GM19468 (cell line): Measurements from ENCODE around the gene BCHE.
"Not testable (repeated sequence)": the region's sequence is repeated elsewhere in the genome, so short reads cannot be mapped to it uniquely, and the experiment has no call there.

Experiments
- ATAC-seq: cut with Tn5 transposase; IDR thresholded peaks from one replicate; pipeline ENCODE4 v1.9.1; 2021; ENCODE audit warnings: mild to moderate bottlenecking, moderate library complexity, moderate number of reproducible peaks; ENCODE audit not compliant: unreplicated experiment; ENCODE audit errors: extremely low read depth

BCHE gene

DNA sequence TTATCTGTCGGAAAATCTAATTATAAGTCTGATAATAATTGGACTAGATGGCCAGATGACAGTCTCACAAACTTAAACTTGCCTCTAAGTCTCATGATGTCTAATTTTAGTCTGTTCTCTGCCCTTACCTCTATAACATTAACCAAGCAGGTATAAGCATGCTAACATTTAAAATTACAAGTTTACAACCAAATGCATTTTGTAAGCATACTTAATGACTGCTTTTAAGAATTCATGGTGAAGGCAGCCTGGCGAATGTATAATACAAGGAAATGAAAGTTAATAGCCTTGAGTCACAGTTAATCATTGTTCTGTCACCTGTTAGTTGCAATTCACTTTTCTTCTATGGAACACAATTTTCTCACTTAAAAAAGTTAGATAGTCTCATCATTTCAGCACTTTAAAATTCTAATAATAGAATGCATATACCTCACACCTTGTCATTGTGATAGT, 16.5 kb downstream of the BCHE start:
- peak; percentile 59 for ATAC-seq

DNA sequence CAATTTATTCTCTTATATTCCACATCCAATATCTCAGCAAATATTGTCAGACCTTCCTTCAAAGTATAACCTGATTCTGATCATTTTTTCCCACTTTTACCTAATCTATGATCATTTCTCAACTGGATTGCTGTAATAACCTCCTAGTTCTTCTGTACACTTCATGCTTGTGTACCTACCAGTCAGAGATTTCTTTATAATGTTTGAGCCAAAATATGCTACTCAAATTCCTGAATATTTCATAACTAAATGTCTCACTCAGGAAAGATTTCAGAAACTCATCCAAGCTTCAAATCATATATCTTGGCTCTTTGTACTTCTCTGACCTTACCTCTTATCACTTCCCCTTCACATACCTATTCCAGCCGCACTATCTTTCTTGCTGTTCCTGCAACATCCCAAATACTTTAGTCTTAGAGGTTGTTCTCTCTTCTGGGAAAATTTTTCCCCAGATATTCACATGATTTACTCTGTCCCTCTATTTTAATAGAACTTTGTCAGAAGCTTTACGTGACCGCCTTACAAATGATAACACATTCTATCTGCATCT, 20.0 kb downstream of the BCHE start:
- ATAC-seq: no peak

DNA sequence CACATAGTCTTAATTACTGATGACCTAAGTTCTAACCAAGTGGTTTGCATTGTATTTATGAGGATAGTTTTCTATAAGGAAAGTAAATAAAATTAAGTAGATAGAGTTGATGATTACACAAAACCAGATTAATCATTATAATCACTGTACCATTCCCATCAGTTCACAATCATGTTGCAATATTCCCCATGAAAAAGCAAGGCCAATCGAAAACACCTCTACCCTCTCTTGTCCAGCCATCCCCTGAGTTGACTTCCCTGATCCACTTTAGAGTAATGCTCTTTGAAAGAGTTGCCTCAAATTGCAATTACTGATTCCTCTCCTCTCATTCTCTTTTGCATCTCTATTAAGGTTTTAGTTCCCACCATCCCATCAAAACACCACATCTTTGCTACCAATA, 21.0 kb downstream of the BCHE start:
- ATAC-seq: no peak

DNA sequence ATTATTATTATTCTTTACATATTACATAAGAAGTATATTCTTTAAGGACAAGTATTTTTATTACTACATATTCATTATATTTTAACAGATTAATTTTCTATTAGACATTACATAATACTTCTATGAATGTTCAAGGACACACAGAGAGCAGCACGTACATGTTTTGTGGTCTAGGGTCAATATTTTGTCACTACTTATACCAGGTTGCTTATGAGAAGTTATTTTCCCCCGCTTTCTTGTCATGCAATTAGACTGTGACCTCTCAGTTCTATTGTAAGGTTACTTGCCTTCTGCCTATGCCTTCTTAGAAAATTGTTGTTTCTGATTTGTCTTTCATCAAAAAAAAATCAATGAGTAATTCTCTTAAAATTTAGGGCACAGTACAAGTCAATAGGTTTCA, 21.5 kb downstream of the BCHE start:
- no peak for ATAC-seq

DNA sequence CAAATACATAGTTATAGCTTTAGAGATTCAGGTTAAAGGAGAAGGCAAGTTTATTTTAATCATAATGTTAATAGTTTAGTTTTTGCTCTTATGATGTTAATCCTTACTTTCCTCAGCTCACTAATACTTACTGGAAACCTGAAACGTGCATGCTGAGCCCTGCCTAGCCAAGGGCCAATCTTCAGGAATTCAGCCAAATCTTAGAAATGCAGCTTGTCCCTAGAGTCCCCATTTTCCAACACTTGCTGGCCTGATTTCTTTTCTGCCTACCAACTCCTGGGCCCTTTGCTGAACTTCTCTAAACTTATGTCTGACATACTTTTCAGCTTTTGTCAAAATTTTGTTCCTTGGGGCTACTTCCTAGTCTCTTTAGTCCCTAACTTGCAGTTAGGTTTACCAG, 22.8 kb downstream of the BCHE start:
- no peak for ATAC-seq

DNA sequence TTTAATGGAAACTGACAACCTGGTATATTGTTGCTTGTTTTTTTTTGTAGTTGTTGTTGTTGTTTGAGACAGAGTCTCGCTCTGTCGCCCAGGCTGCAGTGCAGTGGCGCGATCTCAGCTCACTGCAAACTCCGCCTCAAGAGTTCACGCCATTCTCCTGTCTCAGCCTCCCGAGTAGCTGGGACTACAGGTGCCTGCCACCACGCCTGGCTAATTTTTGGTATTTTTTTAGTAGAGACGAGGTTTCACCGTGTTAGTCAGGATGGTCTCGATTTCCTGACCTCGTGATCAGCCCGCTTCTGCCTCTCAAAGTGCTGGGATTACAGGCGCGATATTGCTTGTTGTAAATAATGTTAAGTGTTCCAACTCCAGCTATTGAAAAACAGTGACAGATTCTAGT, 29.3 kb downstream of the BCHE start:
- not testable (repeated sequence) for ATAC-seq

DNA sequence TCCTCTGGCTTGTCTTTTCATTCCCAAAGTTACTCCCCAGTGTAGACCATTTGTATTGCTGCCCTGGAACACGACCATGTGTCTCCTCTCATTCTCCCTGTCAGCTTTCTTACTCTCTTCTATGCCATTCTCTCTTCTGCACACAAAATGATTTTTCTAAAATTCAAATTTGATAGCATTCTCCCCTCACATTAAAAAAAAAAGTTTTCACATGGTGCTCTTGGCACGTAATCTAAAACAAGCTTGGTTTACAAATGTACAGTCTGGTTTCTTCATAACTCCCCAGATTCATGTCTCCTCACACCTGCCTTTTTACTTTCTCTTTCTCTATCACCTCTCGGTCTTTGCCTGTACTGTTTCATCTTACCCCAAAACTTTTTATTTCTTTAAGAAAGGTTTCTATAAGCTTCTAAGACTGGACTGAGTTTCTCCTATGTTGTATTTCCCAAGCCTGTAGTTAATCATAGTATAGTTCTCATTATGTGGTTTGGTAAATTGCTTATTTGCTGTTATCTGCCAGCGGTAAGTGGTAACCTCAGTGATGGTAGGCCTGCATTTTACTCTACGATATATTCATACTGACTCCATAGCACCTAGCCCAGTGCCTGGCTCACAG, 31.2 kb downstream of the BCHE start:
- ATAC-seq: peak; percentile 48

DNA sequence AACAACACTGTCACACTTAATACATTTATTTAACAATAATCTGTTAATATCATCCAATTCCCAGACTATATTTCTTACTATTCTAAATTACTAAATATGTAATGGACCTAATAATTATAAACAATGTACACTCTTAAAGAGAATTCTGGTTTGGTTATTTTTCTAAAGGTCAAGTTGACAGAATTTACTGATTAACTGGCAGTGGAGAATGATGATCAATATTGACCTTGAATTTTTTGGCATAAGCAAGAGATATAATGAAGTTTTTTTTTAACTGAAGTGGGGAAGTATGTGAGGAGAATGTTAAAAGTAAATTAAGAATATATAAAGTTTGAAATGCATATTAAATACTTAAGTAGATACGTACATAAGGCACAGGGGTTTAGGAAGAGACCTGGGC, 33.8 kb downstream of the BCHE start:
- no peak for ATAC-seq

DNA sequence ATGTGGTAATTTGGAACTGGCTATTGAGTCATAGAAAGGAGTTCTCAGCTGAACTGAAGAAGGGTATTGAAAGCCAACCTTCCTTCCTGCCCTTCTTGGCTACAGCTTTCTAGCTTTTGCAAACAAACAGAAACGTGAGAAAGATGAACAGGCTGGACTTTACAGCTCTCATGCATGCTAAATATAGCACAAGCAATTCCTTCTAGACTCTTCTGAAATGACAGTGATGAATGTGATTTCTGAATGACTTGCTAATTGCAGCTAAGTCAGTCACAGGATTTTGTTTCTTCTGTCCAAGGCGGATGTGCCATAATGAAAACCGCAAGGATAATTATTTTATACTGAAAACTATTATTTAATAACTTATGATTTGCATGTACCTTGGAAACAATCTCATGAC, 36.3 kb downstream of the BCHE start:
- no peak for ATAC-seq

DNA sequence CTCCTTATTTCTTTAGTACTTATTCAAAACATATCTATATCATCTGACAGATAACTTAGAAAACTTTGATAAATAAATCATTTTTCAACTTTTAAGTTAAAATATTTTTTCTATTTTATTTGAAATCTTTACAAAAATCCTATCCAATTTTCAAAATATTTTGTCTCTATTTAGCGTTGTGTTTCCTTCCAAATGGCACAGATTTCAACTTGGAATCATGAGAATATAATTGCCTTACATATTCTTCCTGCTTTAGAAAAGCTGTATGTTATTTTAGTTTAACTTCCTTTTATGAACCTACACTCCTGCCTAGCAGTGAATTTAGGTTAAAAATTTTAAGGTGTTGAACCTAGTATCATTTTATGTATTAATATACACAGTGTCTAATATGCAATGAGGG, 38.2 kb downstream of the BCHE start:
- no peak for ATAC-seq

DNA sequence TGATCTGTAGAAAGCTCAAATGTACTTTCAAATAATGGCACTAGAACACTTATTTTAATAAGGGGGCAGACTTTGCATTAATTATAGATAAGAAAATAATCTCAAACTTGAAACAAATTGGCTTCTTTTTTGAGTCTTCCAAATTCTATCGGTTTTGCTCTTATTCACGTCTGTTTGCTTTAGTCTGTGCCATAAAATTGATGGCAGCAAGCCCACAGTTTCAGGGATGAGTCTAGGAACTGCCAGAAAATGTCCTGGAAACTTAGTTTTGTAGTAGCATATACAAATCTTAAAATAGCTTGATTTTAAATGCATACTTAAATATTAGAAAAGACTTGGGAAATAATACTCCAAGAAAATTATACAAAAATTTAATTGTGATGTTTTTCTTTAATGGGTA, 39.7 kb downstream of the BCHE start:
- ATAC-seq: no peak

DNA sequence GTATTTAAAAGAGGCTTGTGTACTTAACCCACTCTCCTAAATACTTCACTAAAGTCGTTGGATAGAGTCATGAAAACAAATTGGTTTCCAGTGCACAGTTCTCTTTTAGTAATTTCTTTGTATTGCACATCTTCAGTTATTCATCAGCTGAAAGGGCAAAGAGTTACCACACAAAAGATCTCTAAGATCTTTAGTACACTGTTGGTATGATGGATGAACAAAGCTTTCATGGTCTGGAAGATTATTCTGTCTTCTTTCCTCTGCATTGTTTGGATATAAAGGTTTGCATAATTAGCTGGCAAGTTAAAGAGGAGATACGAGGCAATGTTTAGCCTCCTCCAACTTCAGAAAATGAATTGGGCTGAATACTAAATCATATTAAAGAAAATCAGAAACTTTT, 40.5 kb downstream of the BCHE start:
- no peak for ATAC-seq

DNA sequence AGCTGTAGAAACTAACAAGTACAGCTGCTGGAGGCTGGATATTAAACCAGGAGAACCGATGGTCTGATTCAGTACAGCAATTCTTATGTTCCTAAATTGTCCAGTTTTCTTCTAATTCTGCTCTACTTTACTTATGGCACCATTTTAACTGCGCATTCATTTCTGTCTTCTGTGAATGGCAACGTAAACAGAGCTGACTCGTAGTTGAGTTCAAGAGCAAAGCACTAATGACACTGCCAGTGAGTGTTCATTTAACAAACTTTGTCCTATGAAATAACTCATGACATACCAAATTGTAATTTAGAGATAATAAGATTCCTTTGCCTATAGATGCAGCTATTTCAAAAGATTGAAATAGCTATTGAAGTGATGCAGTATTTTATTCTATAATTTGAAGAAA, 48.7 kb downstream of the BCHE start:
- no peak for ATAC-seq

DNA sequence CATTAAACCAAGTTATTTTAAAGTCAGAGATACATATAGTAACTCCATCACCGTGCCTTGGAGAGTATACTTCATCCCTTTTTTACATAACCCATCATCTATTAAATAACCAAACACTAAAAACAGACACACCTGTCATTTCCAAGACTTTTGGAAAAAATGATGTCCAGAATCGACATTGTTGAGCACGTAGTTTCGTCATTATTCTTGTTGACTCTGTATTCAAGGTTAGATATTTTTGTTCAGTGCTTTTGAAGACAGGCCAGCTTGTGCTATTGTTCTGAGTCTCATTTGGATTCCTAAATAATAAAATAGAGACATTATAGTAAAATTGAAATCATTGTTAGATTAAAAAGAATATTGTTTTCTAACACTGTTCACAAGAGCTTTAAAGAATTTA, 51.2 kb downstream of the BCHE start:
- no peak for ATAC-seq

DNA sequence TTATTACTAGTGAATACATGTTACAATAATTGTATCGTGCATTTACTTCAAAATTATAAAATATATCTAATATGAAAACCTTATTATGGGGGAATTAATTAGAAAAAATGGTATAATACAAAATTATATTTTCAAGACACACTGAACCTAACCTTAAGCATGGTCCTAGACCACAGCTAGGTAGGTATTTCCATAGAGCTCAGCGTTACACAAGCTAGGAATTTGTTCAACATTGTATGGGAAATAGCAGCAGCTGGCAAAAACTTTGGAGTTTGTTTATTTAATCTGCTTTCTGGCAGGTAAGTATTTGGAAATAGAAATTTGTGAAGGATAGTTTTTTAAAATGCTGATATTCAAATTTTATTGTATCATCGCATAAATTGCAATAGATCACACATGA, 52.9 kb downstream of the BCHE start:
- no peak for ATAC-seq

DNA sequence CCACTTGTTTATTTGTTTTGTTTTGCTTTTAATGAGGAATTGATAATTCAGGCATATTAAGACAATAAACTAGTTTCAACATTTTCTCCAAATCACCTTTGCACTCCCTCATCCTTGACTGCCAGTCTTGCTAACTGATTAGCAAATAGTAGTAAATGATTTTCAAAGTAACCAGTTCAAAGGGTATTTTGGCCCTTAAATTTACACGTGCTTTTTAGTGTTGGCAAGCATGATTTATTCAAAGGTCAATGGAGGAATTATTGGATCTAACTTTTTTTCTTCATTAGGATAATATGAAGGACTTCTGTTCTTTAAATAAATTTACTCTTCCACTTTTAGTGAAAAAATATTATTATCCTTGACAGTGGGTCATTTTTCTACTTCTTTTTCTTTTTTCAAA, 53.8 kb downstream of the BCHE start:
- ATAC-seq: no peak

DNA sequence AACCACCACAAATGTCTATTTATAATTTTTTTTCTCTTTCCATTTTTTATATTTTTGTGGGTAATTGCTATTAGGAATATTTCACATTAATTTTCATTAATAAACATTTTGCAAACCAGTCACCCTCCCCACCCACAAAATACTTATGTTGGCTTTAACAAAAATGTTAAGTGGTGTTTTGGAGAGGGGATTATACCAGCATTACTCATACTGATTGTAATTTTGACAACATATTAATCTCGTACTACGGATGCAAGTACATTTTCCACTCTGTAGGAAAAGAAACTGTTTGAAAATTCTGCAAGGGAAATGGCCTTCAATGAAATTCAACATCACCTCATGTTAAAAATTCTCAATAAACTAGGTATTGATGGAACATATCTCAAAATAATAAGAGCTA, 58.3 kb downstream of the BCHE start:
- ATAC-seq: no peak

DNA sequence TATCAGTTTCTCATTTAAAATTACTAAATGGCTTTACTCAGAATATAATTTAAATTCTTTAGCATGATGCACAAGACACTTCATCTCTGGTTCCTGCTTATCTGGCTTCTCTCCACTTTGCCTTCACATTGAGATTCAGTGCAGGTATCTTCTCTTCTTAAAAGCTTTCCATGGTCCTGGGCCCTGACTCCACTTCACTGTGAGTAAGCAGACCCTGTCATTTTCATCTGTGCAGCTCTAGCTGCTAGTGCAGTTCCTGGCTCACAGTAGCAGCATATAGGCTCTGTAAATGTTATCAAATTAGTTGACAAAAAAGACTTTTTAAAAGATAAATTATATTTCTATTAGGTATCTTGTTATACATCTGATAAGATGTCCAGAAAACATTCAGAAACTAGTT, 58.8 kb downstream of the BCHE start:
- no peak for ATAC-seq

DNA sequence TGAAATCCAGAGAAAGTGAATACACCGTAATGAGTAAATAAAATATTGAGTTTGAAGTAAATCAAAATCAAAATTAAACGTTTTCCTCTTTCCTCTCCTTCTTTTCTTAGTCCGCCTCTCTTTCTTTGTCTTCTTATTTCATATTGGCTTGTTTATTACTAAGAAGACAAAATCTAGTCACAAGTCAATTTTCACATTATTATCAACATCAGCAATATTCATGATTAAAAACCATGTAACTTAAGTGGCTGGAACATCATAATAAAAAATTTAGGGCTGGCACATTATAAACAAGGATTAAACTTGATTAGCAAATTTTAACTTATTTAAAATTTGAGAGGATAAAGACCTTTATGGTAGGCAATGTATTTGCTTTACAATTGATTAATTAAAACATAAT, 61.4 kb downstream of the BCHE start:
- no peak for ATAC-seq

DNA sequence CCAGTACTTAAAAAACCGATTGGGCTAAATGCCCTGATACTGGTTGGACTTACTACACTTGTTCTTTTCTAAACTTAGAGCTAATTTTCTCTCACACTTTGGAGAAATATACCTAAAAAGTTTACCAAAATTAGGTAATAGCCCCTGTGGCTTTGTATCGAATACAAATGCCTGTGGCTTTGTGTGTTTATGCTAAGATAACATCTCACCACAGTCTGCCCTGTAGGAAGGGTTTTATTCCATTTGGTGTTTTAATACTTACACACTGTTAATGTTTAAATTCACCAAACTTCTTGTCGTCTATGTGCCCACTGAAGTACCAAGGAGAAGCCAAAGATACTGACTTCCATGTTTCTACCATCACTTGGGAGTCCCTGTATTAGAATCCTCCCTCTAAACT, 66.4 kb downstream of the BCHE start:
- no peak for ATAC-seq

DNA sequence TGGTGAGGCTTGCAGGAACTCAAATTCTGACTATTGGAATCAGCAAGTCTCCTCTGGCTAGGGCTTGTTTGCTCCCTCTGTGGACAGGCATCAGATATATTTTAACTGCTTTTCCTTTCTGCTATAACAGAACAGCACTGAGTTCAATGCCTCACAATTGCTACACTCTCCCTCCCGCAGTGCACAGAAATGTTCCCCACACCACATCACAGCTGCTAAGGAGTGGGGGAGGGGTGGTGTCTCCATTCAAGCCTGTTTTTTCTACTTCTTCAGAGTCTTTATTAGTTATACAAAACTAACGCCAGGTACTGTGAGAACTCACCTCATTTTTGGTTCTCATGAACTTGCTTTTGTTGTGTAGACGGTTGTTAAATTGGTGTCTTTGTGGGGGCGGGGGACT, 68.5 kb downstream of the BCHE start:
- no peak for ATAC-seq

DNA sequence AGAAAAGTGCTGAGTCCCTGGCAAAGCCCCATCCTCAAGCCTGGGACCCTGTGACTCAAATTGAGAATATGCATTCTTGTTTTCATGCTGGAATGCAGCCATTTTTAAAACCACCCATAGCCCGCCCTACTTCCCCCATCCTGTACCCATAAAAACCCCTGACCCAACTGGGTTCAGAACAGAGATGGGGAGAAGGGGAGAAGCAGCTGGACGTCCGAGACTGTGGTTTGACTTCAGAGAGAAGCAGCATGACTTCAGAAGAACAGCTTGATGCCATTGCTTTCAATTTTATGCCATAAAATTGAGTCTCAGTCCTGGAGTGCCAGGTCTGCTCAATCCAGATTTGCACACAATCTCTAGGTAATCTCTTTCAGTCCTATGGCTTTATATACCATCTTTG, 78.2 kb downstream of the BCHE start:
- ATAC-seq: no peak

DNA sequence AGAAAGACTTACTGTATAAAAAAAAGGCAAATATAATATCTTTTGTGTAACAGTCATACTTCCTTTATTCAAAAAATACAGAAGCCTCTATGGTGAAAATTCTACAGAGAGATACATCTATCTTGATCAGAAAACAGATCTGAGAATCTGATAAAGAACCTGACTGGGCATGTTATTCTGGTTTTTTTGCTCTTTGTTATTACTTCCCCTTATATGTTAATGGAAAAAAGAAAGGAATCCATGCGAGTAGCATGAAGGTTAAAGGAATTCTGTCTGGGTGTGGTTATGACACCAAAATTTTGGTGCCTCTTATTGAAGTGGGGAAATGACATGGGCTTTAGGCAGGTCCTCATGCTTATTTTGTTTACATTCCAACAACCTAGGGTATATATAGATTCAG, 81.7 kb downstream of the BCHE start:
- ATAC-seq: no peak
